GM10248 (cell line): ENCODE results near the gene CEP83.
A peak's percentile ranks its signal among the peaks of the same experiment; 100 is the strongest.
"Not testable (repeated sequence)": the region's sequence is repeated elsewhere in the genome, so short reads cannot be mapped to it uniquely, and the experiment has no call there.

ENCODE experiments used
- CTCF ChIA-PET: fragments of 300-600 bp; sonication (Branson Sonifier 250); formaldehyde crosslinking; extraction: SDS; loops from one replicate; lab custom pipeline; 2021; ENCODE audit warnings: antibody characterized with exemption; lab: Yijun Ruan, JAX
- POLR2A ChIA-PET: fragments of 350-650 bp; sonication (Branson Sonifier 250); formaldehyde crosslinking; extraction: SDS; loops from one replicate; lab custom pipeline; 2020; ENCODE audit warnings: antibody characterized with exemption; lab: Yijun Ruan, JAX
- DNase-seq: peaks from one replicate; pipeline ENCODE4 v3.0.0; 2012; ENCODE audit errors: extremely low spot score
- CTCF ChIP-seq: IDR thresholded peaks from 2 replicates; pipeline ENCODE4 v1.5.1; 2012; ENCODE audit warnings: mild to moderate bottlenecking, low read depth; ENCODE audit errors: extremely low read depth, missing control alignments, control extremely low read depth

CEP83 gene

GRCh38 chr12:94322346-94322745 lies 137.3 kb downstream of the CEP83 start:
- ChIA-PET CTCF (interaction anchor here (1.6 kb wide), 1 partner anchor 14 kb away, joined by 3 read pairs; no protein-coding TSS in a partner anchor), POLR2A (no interaction called here)
- no peak for TF ChIP-seq CTCF
- no peak for DNase-seq

GRCh38 chr12:94320109-94320508 lies 139.6 kb downstream of the CEP83 start:
- no peak for TF ChIP-seq CTCF
- POLR2A ChIA-PET: no interaction called here
- CTCF ChIA-PET: no interaction called here
- no peak for DNase-seq

GRCh38 chr12:94318181-94318580 lies 141.5 kb downstream of the CEP83 start:
- ChIA-PET CTCF (interaction anchor here (0.7 kb wide), 1 partner anchor 11 kb away, joined by 3 read pairs; no protein-coding TSS in a partner anchor), POLR2A (no interaction called here)
- DNase-seq: no peak
- no peak for TF ChIP-seq CTCF

GRCh38 chr12:94316600-94316999 lies 143.1 kb downstream of the CEP83 start:
- CTCF ChIA-PET: interaction anchor here (1.1 kb wide), 1 partner anchor 15 kb away, joined by 3 read pairs; no protein-coding TSS in a partner anchor

GRCh38 chr12:94312378-94312777 lies 147.3 kb downstream of the CEP83 start:
- TF ChIP-seq CTCF: no peak
- no peak for DNase-seq
- ChIA-PET CTCF (interaction anchor here (1.4 kb wide), 1 partner anchor 49 kb away, joined by 3 read pairs; no protein-coding TSS in a partner anchor), POLR2A (no interaction called here)

More at GRCh38 chr12:94316600-94316999, 143.1 kb downstream of the CEP83 start:
- DNase-seq, POLR2A ChIA-PET: not testable (repeated sequence)

GRCh38 chr12:94309373-94309772 lies 150.3 kb downstream of the CEP83 start:
- peak; percentile 34 for DNase-seq
- no peak for TF ChIP-seq CTCF
- POLR2A ChIA-PET: no interaction called here
- CTCF ChIA-PET: interaction anchor here (1.2 kb wide), 1 partner anchor 11 kb away, joined by 3 read pairs; no protein-coding TSS in a partner anchor

- no peak for DNase-seq
- CTCF ChIA-PET: interaction anchor here (1.0 to 1.2 kb wide), 2 partner anchors 15 to 46 kb away, joined by 3 read pairs; no protein-coding TSS in a partner anchor
- no peak for TF ChIP-seq CTCF
- POLR2A ChIA-PET: no interaction called here
Observed at GRCh38 chr12:94308612-94309011, 151.1 kb downstream of the CEP83 start.
